HG03460 (cell line): Measurements from ENCODE around the gene ZCCHC18.
A peak's percentile ranks its signal among the peaks of the same experiment; 100 is the strongest.

ENCODE experiments used
- ATAC-seq: cut with Tn5 transposase; IDR thresholded peaks from one replicate; pipeline ENCODE4 v1.9.1; 2021; ENCODE audit not compliant: unreplicated experiment

ZCCHC18 gene

GRCh38 chrX:104130808-104131207, 18.5 kb downstream of the ZCCHC18 start:
- ATAC-seq, result no peak

GRCh38 chrX:104134583-104135261, 22.4 kb downstream of the ZCCHC18 start:
- no peak for ATAC-seq

- ATAC-seq, result no peak
Measured at GRCh38 chrX:104135677-104136076, 23.4 kb downstream of the ZCCHC18 start.

GRCh38 chrX:104136241-104137019, 24.1 kb downstream of the ZCCHC18 start:
- peak; percentile 85 for ATAC-seq

- ATAC-seq, result no peak
Measured at GRCh38 chrX:104137496-104137895, 25.2 kb downstream of the ZCCHC18 start.

GRCh38 chrX:104141087-104141760, 28.9 kb downstream of the ZCCHC18 start:
- ATAC-seq, result no peak

GRCh38 chrX:104151037-104151436, 38.7 kb downstream of the ZCCHC18 start:
- no peak for ATAC-seq

- ATAC-seq, result peak; percentile 92
Measured at GRCh38 chrX:104156630-104157529, 44.6 kb downstream of the ZCCHC18 start, which contains the start of gene SLC25A53. SLC25A53 (minus strand) TSS chrX:104157009; CDS start chrX:104105257, 51,752 bp downstream.
